Neutrophil (primary cell): ENCODE data around the gene PAFAH1B1.

Source experiments
- H3K27ac ChIP-seq: fragments of 200-600 bp; sonication (generic); 2 replicates; pipeline ENCODE4 v1.5.1; 2016; ENCODE audit warnings: mild to moderate bottlenecking, moderate library complexity
- H3K27me3 ChIP-seq: fragments of 200-600 bp; sonication (generic); 2 replicates; pipeline ENCODE4 v1.6.0; 2016; ENCODE audit warnings: mild to moderate bottlenecking
- H3K36me3 ChIP-seq: fragments of 200-600 bp; sonication (generic); 2 replicates; pipeline ENCODE4 v1.5.1; 2017
- H3K4me1 ChIP-seq, 2 experiments: fragments of 200-600 bp in 1 of 2; sonication (generic) in 1 of 2; 1 replicate in 1 of 2; 2 replicates in 1 of 2; pipeline versions ENCODE4 v1.5.1 to v1.6.1; 2013 to 2016; ENCODE audit warnings: low read depth in 1 of 2, low read length in 1 of 2, mild to moderate bottlenecking in 1 of 2, moderate library complexity in 1 of 2; ENCODE audit not compliant: control insufficient read depth in 1 of 2, insufficient read depth in 1 of 2
- H3K4me3 ChIP-seq, 2 experiments: fragments of 200-600 bp in 1 of 2; sonication (generic) in 1 of 2; 1 replicate in 1 of 2; 2 replicates in 1 of 2; pipeline ENCODE4 v1.5.1; 2013 to 2016; ENCODE audit warnings: low read depth in 1 of 2, low read length in 1 of 2, mild to moderate bottlenecking in 1 of 2, moderate library complexity in 1 of 2
- H3K9me3 ChIP-seq: fragments of 200-600 bp; sonication (generic); 2 replicates; pipeline ENCODE4 v1.5.1; 2016
- TF ChIP-seq, protein P1 (sequence below): fragments of 200-600 bp; sonication (generic); IDR thresholded peaks from 2 replicates; pipeline ENCODE4 v1.5.1; 2016; ENCODE audit warnings: antibody characterized with exemption

Gene PAFAH1B1

DNA sequence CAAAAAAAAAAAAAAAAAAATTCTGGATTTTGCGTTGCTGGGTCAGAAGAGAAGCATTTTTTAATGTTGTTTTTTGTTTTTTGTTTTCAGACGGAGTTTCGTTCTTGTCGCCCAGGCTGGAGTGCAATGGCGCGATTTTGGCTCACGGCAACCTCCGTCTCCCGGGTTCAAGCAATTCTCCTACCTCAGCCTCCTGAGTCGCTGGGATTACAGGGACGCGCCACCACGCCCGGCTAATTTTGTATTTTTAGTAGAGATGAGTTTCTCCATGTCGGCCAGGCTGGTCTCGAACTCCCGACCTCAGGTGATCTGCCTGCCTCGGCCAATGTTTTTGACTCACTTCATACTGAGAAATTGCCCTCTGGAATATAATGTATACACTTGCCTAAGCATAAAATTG is 11.0 kb upstream of the PAFAH1B1 start:
- no peak overlapping the region for H3K4me3 ChIP-seq
- H3K36me3 ChIP-seq: no peaks in the 10 kb centered on the region
- TF ChIP-seq, protein P1, sequence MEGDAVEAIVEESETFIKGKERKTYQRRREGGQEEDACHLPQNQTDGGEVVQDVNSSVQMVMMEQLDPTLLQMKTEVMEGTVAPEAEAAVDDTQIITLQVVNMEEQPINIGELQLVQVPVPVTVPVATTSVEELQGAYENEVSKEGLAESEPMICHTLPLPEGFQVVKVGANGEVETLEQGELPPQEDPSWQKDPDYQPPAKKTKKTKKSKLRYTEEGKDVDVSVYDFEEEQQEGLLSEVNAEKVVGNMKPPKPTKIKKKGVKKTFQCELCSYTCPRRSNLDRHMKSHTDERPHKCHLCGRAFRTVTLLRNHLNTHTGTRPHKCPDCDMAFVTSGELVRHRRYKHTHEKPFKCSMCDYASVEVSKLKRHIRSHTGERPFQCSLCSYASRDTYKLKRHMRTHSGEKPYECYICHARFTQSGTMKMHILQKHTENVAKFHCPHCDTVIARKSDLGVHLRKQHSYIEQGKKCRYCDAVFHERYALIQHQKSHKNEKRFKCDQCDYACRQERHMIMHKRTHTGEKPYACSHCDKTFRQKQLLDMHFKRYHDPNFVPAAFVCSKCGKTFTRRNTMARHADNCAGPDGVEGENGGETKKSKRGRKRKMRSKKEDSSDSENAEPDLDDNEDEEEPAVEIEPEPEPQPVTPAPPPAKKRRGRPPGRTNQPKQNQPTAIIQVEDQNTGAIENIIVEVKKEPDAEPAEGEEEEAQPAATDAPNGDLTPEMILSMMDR: no peak

DNA sequence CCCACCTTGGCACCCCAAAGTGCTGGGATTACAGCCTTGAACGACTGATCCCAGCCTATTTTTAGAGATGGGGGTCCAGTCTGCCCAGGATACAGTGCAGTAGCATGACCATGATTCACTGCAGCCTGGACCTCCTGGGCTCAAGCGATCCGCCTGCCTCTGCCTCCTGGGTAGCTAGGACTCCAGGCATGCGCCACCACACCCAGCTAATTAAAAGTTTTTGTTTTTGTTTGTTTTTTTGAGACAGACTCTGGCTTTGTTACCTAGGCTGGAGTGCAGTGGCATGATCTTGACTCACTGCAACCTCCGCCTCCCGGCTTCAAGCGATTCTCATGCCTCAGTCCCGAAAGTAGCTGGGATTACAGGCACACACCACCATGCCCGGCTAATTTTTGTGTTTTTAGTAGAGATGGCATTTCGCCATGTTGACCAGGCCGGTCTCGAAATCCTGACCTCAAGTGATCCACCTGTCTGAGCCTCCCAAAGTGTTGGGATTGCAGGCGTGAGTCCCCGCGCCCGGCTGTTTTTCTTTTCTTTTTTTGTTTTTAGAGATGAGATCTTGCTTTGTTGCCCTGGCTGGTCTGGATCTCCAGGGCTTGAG is 2.3 kb upstream of the PAFAH1B1 start:
- TF ChIP-seq, protein P1: no peak
- H3K27ac ChIP-seq: no peak overlapping the region
- H3K4me3 ChIP-seq: no peak overlapping the region
- H3K27me3 ChIP-seq: peaks cover 17% of the 10 kb centered on the region
- H3K4me1 ChIP-seq: peaks cover 24 to 29% of the 10 kb centered on the region in 2 experiments
- H3K9me3 ChIP-seq: no peaks in the 10 kb centered on the region
- no peaks in the 10 kb centered on the region for H3K36me3 ChIP-seq

More for the DNA sequence above, 11.0 kb upstream of the PAFAH1B1 start:
- Histone ChIP-seq H3K9me3 (no peaks in the 10 kb centered on the region), H3K27ac (no peak overlapping the region), H3K4me1 (no peaks in the 10 kb centered on the region), H3K27me3 (peaks cover 22% of the 10 kb centered on the region)

- Histone ChIP-seq H3K4me3 (peak overlapping the region; percentile 85 to 98), H3K9me3 (no peaks in the 10 kb centered on the region), H3K27ac (peak overlapping the region; percentile 99), H3K36me3 (no peaks in the 10 kb centered on the region), H3K27me3 (peaks cover 3% of the 10 kb centered on the region), H3K4me1 (peaks cover 35 to 47% of the 10 kb centered on the region in 2 experiments)
- TF ChIP-seq, protein P1: no peak
These were observed 617 bp downstream of the PAFAH1B1 start for GRCh38 chr17:2593821-2594721.

- H3K4me3 ChIP-seq: peak overlapping the region; percentile 85 to 98
- peak overlapping the region; percentile 99 for H3K27ac ChIP-seq
- no peaks in the 10 kb centered on the region for H3K36me3 ChIP-seq
- no peaks in the 10 kb centered on the region for H3K27me3 ChIP-seq
- TF ChIP-seq, protein P1: no peak
- no peaks in the 10 kb centered on the region for H3K9me3 ChIP-seq
- peaks cover 35 to 47% of the 10 kb centered on the region in 2 experiments for H3K4me1 ChIP-seq
These were observed 1.5 kb downstream of the PAFAH1B1 start for GRCh38 chr17:2594722-2595599.

GRCh38 chr17:2595716-2596115 is 2.3 kb downstream of the PAFAH1B1 start:
- no peaks in the 10 kb centered on the region for H3K27me3 ChIP-seq
- peaks cover 35 to 47% of the 10 kb centered on the region in 2 experiments for H3K4me1 ChIP-seq
- H3K27ac ChIP-seq: peak overlapping the region; percentile 1
- no peaks in the 10 kb centered on the region for H3K9me3 ChIP-seq
- peak overlapping the region; percentile 85 to 98 for H3K4me3 ChIP-seq
- no peaks in the 10 kb centered on the region for H3K36me3 ChIP-seq
- TF ChIP-seq, protein P1: no peak
